Sigmoid colon (tissue), 7 donors: ENCODE data around the gene PCDH12. TPM values are rescaled to one million over a fixed set of nuclear protein-coding genes. Genes with fewer than 3 reads are reported as not detected.

ENCODE experiments used
- DNase-seq: peaks from one replicate; pipeline ENCODE4 v3.0.0-alpha.2; 2019
- H3K27ac ChIP-seq, 4 donors: fragments of 200-600 bp; sonication (generic); one replicate each; pipeline ENCODE4 v1.5.1; 2016 to 2019; ENCODE audit warnings: mild to moderate bottlenecking in 1 of 4
- H3K27me3 ChIP-seq, 3 donors: fragments of 200-600 bp; sonication (generic); one replicate each; pipeline ENCODE4 v1.5.1; 2019; ENCODE audit warnings: mild to moderate bottlenecking in 1 of 3
- H3K36me3 ChIP-seq, 4 donors: fragments of 200-600 bp; sonication (generic); one replicate each; pipeline ENCODE4 v1.5.1; 2016 to 2019
- H3K4me1 ChIP-seq, 4 donors: fragments of 200-600 bp; sonication (generic); one replicate each; pipeline ENCODE4 v1.5.1; 2017 to 2019
- H3K4me3 ChIP-seq, 4 donors: fragments of 200-600 bp; sonication (generic); one replicate each; pipeline ENCODE4 v1.5.1; 2017 to 2019; ENCODE audit warnings: mild to moderate bottlenecking in 2 of 4, moderate library complexity in 1 of 4
- H3K9me3 ChIP-seq, 4 donors: fragments of 200-600 bp in 3 of 4; sonication (generic) in 3 of 4; one replicate each; pipeline versions ENCODE4 v1.5.1 to v1.6.1; 2013 to 2019
- CTCF ChIP-seq, 4 experiments: fragments of 450-650 bp in 3 of 4; fragments of 200-600 bp in 1 of 4; IDR thresholded peaks; one replicate each; pipeline ENCODE4 v1.5.1; 2016 to 2019; ENCODE audit warnings: antibody characterized with exemption in 4 of 4, mild to moderate bottlenecking in 3 of 4, moderate library complexity in 2 of 4
- EP300 ChIP-seq, 4 donors: sonication (generic); formaldehyde crosslinking; IDR thresholded peaks; one replicate each; pipeline ENCODE4 v1.6.1; 2017; ENCODE audit warnings: antibody characterized with exemption in 4 of 4
- POLR2A ChIP-seq, 2 donors: fragments of 450-650 bp; IDR thresholded peaks; one replicate each; pipeline ENCODE4 v1.6.1; 2016; ENCODE audit warnings: antibody characterized with exemption in 2 of 2, mild to moderate bottlenecking in 2 of 2, moderate library complexity in 2 of 2
- POLR2AphosphoS5 ChIP-seq, 4 donors: sonication (generic); formaldehyde crosslinking; IDR thresholded peaks; one replicate each; pipeline ENCODE4 v1.6.1; 2017; ENCODE audit warnings: antibody characterized with exemption in 4 of 4
- WGBS, 2 donors: extraction: QIAGEN DNeasy Blood & Tissue Kit; methylation state at CpG; one replicate each; pipeline ENCODE4 v1.1.7; 2013; 5-methylcytosine and 5-hydroxymethylcytosine counted together
- intact Hi-C: fragments of 100-400 bp; cut with DNase I; formaldehyde crosslinking; loops from one replicate; pipeline ENCODE4 v1.15.1; 2023
- polyA plus RNA-seq, 3 donors: library from polyadenylated mRNA; stranded (reverse); fragments of 200-250 nt; gene quantifications; one replicate each; pipeline ENCODE4 v1.2.3, GENCODE V29; 2013
- total RNA-seq, 4 donors: library from RNA; depleted of rRNA; stranded (reverse); fragments of >200 nt; gene quantifications; one replicate each; pipeline ENCODE4 v1.1.0, GENCODE V29; 2016
- donor health status: healthy with polysubstance abuse.
- donor health status: Bipolar disorder and iron deficiency.
- donor health status: healthy.

PCDH12 gene
- total and polyA plus RNA-seq, 7 donors: 0.23 to 6.2 (median 0.69) TPM

DNA sequence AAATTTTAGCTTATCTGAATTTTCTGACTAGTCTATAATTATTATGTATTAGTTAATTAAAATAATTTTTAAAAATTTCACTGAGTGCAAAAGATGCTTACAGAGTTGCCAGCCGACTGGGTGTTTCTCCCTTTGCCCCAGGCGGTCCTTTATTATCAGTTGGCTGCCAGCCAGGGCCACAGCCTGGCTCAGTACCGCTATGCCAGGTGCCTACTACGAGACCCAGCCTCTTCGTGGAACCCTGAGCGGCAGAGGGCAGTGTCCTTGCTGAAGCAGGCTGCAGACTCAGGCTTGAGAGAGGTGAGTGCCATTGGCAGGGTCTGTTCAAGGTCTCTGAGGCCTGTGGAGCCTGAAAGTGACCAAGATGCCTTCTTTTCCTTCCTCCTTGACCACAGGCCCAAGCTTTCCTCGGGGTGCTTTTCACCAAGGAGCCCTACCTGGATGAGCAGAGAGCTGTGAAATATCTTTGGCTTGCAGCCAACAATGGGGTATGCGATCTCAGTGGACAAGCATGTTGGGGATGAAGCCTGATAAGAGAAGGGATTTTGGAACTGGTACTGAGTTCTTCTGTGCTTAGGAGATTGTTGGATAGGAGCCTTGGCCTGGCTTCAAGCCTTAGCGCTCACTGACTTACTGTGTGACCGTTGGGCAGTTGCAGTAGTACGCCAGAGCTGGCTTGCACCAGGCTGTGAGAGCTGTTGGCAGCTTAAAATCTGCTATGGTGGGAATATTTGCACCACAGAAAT lies 23.7 kb downstream of the PCDH12 start:
- peaks cover 47 to 100% (median 68%) of the 10 kb centered on the region in 4 donors for H3K36me3 ChIP-seq
- no peaks in the 10 kb centered on the region for H3K27me3 ChIP-seq
- 45 to 76% methylated on average over 11 of the region's 11 CpGs for WGBS, 2 donors
- no peaks in the 10 kb centered on the region for H3K9me3 ChIP-seq
- no peak overlapping the region for H3K4me3 ChIP-seq
- TF ChIP-seq CTCF (IDR thresholded peaks at IDR 0.05) (no peak), EP300 (IDR thresholded peaks at IDR 0.05) (no peak), POLR2A (IDR thresholded peaks at IDR 0.05) (no peak), POLR2AphosphoS5 (IDR thresholded peaks at IDR 0.05) (no peak)
- intact Hi-C loops: no loop called here
- DNase-seq: no peak
- H3K27ac ChIP-seq: no peak overlapping the region
- peaks cover 0 to 3% (median 0%) of the 10 kb centered on the region in 4 donors for H3K4me1 ChIP-seq

DNA sequence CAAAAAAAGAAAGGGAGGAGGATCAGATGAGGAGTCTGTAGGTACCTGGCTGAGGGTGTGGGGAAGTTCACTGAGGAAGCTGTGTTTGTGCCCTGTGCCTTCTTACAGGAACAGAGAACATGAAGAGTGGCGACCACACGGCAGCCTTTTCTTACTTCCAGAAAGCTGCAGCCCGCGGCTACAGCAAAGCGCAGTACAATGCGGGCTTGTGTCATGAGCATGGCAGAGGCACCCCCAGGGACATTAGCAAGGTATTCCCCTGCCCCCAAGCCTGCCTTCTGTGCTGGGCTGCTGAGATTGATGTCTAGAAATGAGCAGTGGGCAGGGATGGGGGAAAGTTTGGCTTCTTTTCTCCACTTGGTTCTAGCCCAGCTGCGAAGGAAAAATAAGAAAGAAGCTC lies 24.9 kb downstream of the PCDH12 start:
- Histone ChIP-seq H3K27me3 (no peaks in the 10 kb centered on the region), H3K27ac (no peak overlapping the region), H3K9me3 (no peaks in the 10 kb centered on the region), H3K36me3 (peaks cover 47 to 100% (median 70%) of the 10 kb centered on the region in 4 donors), H3K4me1 (peaks cover 0 to 3% (median 0%) of the 10 kb centered on the region in 4 donors), H3K4me3 (no peak overlapping the region)
- intact Hi-C loops: no loop called here
- TF ChIP-seq EP300 (IDR thresholded peaks at IDR 0.05): no peak
- no peak for TF ChIP-seq POLR2A (IDR thresholded peaks at IDR 0.05)
- DNase-seq: no peak
- 95 to 98% methylated on average over 7 of the region's 7 CpGs for WGBS, 2 donors

DNA sequence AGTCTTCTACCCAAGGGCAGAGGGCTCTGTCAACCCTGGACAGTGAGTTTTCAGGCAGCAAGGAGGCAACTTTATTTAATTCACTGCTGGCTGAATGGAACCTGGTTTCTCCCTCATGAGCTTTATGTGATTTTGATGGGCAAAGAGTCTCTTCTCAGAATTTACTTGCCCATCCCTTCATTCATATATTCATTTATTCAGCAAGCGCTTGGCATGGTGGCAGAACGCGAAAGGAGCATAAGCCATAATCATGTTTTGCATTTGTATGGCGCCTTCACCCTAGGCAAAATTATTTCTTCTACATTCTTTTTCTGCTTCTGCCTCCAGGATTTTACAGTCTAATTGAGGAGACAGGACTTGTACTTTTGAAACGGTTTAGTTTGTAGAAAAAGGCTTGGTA lies 26.3 kb downstream of the PCDH12 start:
- Histone ChIP-seq H3K4me1 (peaks cover 0 to 3% (median 0%) of the 10 kb centered on the region in 4 donors), H3K27me3 (no peaks in the 10 kb centered on the region), H3K27ac (no peak overlapping the region), H3K9me3 (no peaks in the 10 kb centered on the region), H3K4me3 (no peak overlapping the region), H3K36me3 (peaks cover 56 to 100% (median 74%) of the 10 kb centered on the region in 4 donors)
- intact Hi-C loops: no loop called here
- WGBS, 2 donors: 93 to 95% methylated on average over 5 of the region's 5 CpGs
- TF ChIP-seq POLR2AphosphoS5 (IDR thresholded peaks at IDR 0.05): no peak
- TF ChIP-seq CTCF (IDR thresholded peaks at IDR 0.05): no peak
- TF ChIP-seq POLR2A (IDR thresholded peaks at IDR 0.05): no peak
- TF ChIP-seq EP300 (IDR thresholded peaks at IDR 0.05): no peak
- DNase-seq: no peak

GRCh38 chr5:141929398-141930058 lies 28.5 kb downstream of the PCDH12 start:
- Histone ChIP-seq H3K4me1 (peaks cover 0 to 7% (median 3%) of the 10 kb centered on the region in 4 donors), H3K36me3 (peaks cover 59 to 98% (median 78%) of the 10 kb centered on the region in 4 donors), H3K9me3 (no peaks in the 10 kb centered on the region), H3K4me3 (no peak overlapping the region), H3K27ac (no peak overlapping the region), H3K27me3 (no peaks in the 10 kb centered on the region)
- no peak for TF ChIP-seq CTCF (IDR thresholded peaks at IDR 0.05)
- TF ChIP-seq EP300 (IDR thresholded peaks at IDR 0.05): no peak
- TF ChIP-seq POLR2AphosphoS5 (IDR thresholded peaks at IDR 0.05): no peak
- TF ChIP-seq POLR2A (IDR thresholded peaks at IDR 0.05): no peak
- intact Hi-C loops: no loop called here
- 95 to 97% methylated on average over 19 of the region's 19 CpGs for WGBS, 2 donors
- no peak for DNase-seq

GRCh38 chr5:141928051-141928450 lies 30.0 kb downstream of the PCDH12 start:
- Histone ChIP-seq H3K27ac (peak overlapping the region in 1 of 4 donors; percentile 9), H3K4me3 (no peak overlapping the region), H3K4me1 (peaks cover 0 to 14% (median 9%) of the 10 kb centered on the region in 4 donors), H3K27me3 (no peaks in the 10 kb centered on the region), H3K9me3 (no peaks in the 10 kb centered on the region), H3K36me3 (peaks cover 54 to 83% (median 70%) of the 10 kb centered on the region in 4 donors)
- no peak for TF ChIP-seq EP300 (IDR thresholded peaks at IDR 0.05)
- no peak for TF ChIP-seq POLR2A (IDR thresholded peaks at IDR 0.05)
- TF ChIP-seq POLR2AphosphoS5 (IDR thresholded peaks at IDR 0.05): no peak
- no peak for TF ChIP-seq CTCF (IDR thresholded peaks at IDR 0.05)
- DNase-seq: peak; percentile 57
- 85 to 89% methylated on average over 8 of the region's 8 CpGs for WGBS, 2 donors
- intact Hi-C loops: no loop called here
